Panc1 (cell line): ENCODE measurements around the gene ATOH7. TPM values are rescaled to one million over a fixed set of nuclear protein-coding genes. Genes with fewer than 3 reads are reported as not detected.

Source experiments
- ATAC-seq: fragments of 200-7000 bp; cut with Tn5 transposase; 2 replicates; pipeline ENCODE4 v1.9.1; 2020; ENCODE audit warnings: mild to moderate bottlenecking, moderate library complexity
- BruUV-seq: library from RNA; stranded (reverse); fragments of 400-500 nt; replicated peaks from 2 replicates; lab custom pipeline; 2021; lab: Mats Ljungman, UMichigan
- CTCF ChIA-PET: fragments of 300-600 bp; sonication (Branson Sonifier 250); formaldehyde crosslinking; loops from one replicate; lab custom pipeline; 2022; ENCODE audit warnings: antibody characterized with exemption; lab: Charles Lee
- POLR2A ChIA-PET: fragments of 300-600 bp; sonication (Branson Sonifier 250); formaldehyde crosslinking; loops from one replicate; lab custom pipeline; 2022; ENCODE audit warnings: antibody characterized with exemption; lab: Charles Lee
- DNase-seq: peaks from one replicate; pipeline ENCODE4 v3.0.0-alpha.2; 2010; ENCODE audit warnings: low read depth, low spot score
- H3K27ac ChIP-seq: 2 replicates; pipeline ENCODE4 v1.5.1; 2011; ENCODE audit warnings: mild to moderate bottlenecking, low read length, inconsistent platforms
- H3K27me3 ChIP-seq: fragments of 200-500 bp; sonication (Bioruptor generic); 2 replicates; pipeline ENCODE4 v1.6.0; 2014; ENCODE audit warnings: low read length, inconsistent platforms; ENCODE audit not compliant: control insufficient read depth, insufficient read depth
- H3K36me3 ChIP-seq: fragments of 200-500 bp; sonication (Bioruptor generic); 2 replicates; pipeline ENCODE4 v1.5.1; 2014; ENCODE audit warnings: inconsistent platforms, mild to moderate bottlenecking, low read length, moderate library complexity; ENCODE audit not compliant: control insufficient read depth, insufficient read depth
- H3K4me1 ChIP-seq: 2 replicates; pipeline ENCODE4 v1.5.1; 2011; ENCODE audit warnings: inconsistent platforms, mild to moderate bottlenecking, low read length, moderate library complexity; ENCODE audit not compliant: control insufficient read depth, insufficient read depth
- H3K4me3 ChIP-seq, 2 experiments: 2 replicates each; pipeline ENCODE4 v1.5.1; 2011 to 2012; ENCODE audit warnings: low read depth in 2 of 2, low read length in 2 of 2, mild to moderate bottlenecking in 2 of 2, inconsistent platforms in 1 of 2, moderate library complexity in 1 of 2
- H3K9me3 ChIP-seq: fragments of 200-500 bp; sonication (Bioruptor generic); 2 replicates; pipeline ENCODE4 v1.5.1; 2014; ENCODE audit warnings: low read depth, mild to moderate bottlenecking, inconsistent platforms, low read length, moderate library complexity; ENCODE audit not compliant: control insufficient read depth, insufficient read depth
- CTCF ChIP-seq: fragments of 450-650 bp; IDR thresholded peaks from 2 replicates; pipeline ENCODE4 v1.5.1; 2017; ENCODE audit warnings: mild to moderate bottlenecking
- POLR2AphosphoS5 ChIP-seq: IDR thresholded peaks from 2 replicates; pipeline ENCODE4 v1.6.1; 2012; ENCODE audit warnings: mild to moderate bottlenecking, low read depth, low read length, moderate library complexity
- REST ChIP-seq, 2 experiments: IDR thresholded peaks; 2 replicates each; pipeline ENCODE4 v1.6.1; 2011 to 2012; ENCODE audit warnings: low read depth in 2 of 2, control low read depth in 1 of 2, low read length in 1 of 2, mild to moderate bottlenecking in 1 of 2, moderate library complexity in 1 of 2; ENCODE audit not compliant: insufficient read depth in 1 of 2
- SIN3A ChIP-seq: IDR thresholded peaks from 2 replicates; pipeline ENCODE4 v1.6.1; 2012; ENCODE audit warnings: low read depth, mild to moderate bottlenecking, low read length, moderate library complexity, borderline replicate concordance; ENCODE audit not compliant: insufficient read depth
- TCF7L2 ChIP-seq: IDR thresholded peaks from 2 replicates; pipeline ENCODE4 v1.6.1; 2011; ENCODE audit warnings: mild to moderate bottlenecking, low read depth, low read length, inconsistent platforms
- in situ Hi-C: cut with HindIII; loops from 2 replicates; pipeline ENCODE4 v1.10.0; 2016; ENCODE audit warnings: low sequenced_read_pairs, low pct_unique_long_range_greater_than_20kb
- intact Hi-C: fragments of 100-400 bp; cut with micrococcal nuclease; formaldehyde crosslinking; loops from one replicate; pipeline ENCODE4 v1.10.0; 2022; ENCODE audit not compliant: unreplicated experiment
- total RNA-seq: library from RNA; stranded (reverse); gene quantifications from one replicate; pipeline ENCODE4 v1.2.1, GENCODE V29; 2021; ENCODE audit not compliant: unreplicated experiment

ATOH7 gene
- total RNA-seq, 1 experiment from 2014 or later: 0.28 TPM

- Histone ChIP-seq H3K4me1 (peaks cover 12% of the 10 kb centered on the region), H3K27me3 (no peaks in the 10 kb centered on the region), H3K9me3 (no peaks in the 10 kb centered on the region), H3K4me3 (no peak overlapping the region), H3K27ac (no peak overlapping the region), H3K36me3 (no peaks in the 10 kb centered on the region)
- ChIA-PET CTCF (no interaction called here), POLR2A (no interaction called here)
- no peak for ATAC-seq
- intact Hi-C loops: no loop called here
- DNase-seq: no peak
- in situ Hi-C loops: no loop called here
- no peak for TF ChIP-seq POLR2AphosphoS5
- no peak for TF ChIP-seq SIN3A
- no peak for TF ChIP-seq CTCF
- no peak for TF ChIP-seq TCF7L2
- no peak for TF ChIP-seq REST (IDR thresholded peaks at IDR 0.05; ENCODE audit: insufficient read depth in 1 of 2, low read depth in 2 of 2, low read length in 1 of 2)
- no TSS peak for BruUV-seq
These were observed 3.2 kb upstream of the ATOH7 start for GRCh38 chr10:68235111-68235510.

- in situ Hi-C loops: no loop called here
- Histone ChIP-seq H3K36me3 (no peaks in the 10 kb centered on the region), H3K27ac (no peak overlapping the region), H3K9me3 (no peaks in the 10 kb centered on the region), H3K4me1 (peaks cover 12% of the 10 kb centered on the region), H3K4me3 (no peak overlapping the region), H3K27me3 (no peaks in the 10 kb centered on the region)
- intact Hi-C loops: no loop called here
- CTCF ChIA-PET: no interaction called here
- POLR2A ChIA-PET: no interaction called here
- DNase-seq (no peak), ATAC-seq (no peak)
- no TSS peak for BruUV-seq
- TF ChIP-seq TCF7L2 (no peak), SIN3A (no peak), POLR2AphosphoS5 (no peak), CTCF (no peak)
These were observed 1.1 kb upstream of the ATOH7 start for GRCh38 chr10:68233046-68233445.
